Stomach (tissue), 9 donors: ENCODE measurements around the gene MZF1. TPM values are rescaled to one million over a fixed set of nuclear protein-coding genes. Genes with fewer than 3 reads are reported as not detected.

ENCODE experiments used
- DNase-seq, 2 donors: peaks; one replicate each; pipeline versions ENCODE4 v3.0.0 to v3.0.0-alpha.2; 2013 to 2019
- H3K27ac ChIP-seq, 5 donors: fragments of 200-600 bp in 4 of 5; sonication (generic) in 4 of 5; one replicate each; pipeline ENCODE4 v1.5.1; 2013 to 2019; ENCODE audit warnings: mild to moderate bottlenecking in 1 of 5, moderate library complexity in 1 of 5
- H3K27me3 ChIP-seq, 3 donors: fragments of 200-600 bp; sonication (generic); one replicate each; pipeline ENCODE4 v1.5.1; 2017 to 2019; ENCODE audit warnings: mixed run types in 1 of 3
- H3K36me3 ChIP-seq, 4 donors: fragments of 200-600 bp; sonication (generic); 1 replicate in 3 of 4; 2 replicates in 1 of 4; pipeline ENCODE4 v1.5.1; 2016 to 2019
- H3K4me1 ChIP-seq, 4 donors: fragments of 200-600 bp; sonication (generic); one replicate each; pipeline ENCODE4 v1.5.1; 2016 to 2019
- H3K4me3 ChIP-seq, 4 donors: fragments of 200-600 bp; sonication (generic) in 3 of 4; one replicate each; pipeline ENCODE4 v1.5.1; 2016 to 2019; ENCODE audit warnings: mild to moderate bottlenecking in 1 of 4
- H3K9me3 ChIP-seq, 4 donors: fragments of 200-600 bp; sonication (generic); one replicate each; pipeline ENCODE4 v1.5.1; 2016 to 2019
- CTCF ChIP-seq, 7 experiments: fragments of 450-650 bp in 4 of 7; fragments of 200-600 bp in 3 of 7; sonication (generic) in 3 of 7; IDR thresholded peaks; one replicate each; pipeline ENCODE4 v1.5.1; 2016 to 2019; ENCODE audit warnings: antibody characterized with exemption in 7 of 7, control low read depth in 2 of 7, mild to moderate bottlenecking in 1 of 7
- EP300 ChIP-seq: sonication (generic); formaldehyde crosslinking; IDR thresholded peaks from one replicate; pipeline ENCODE4 v1.6.1; 2017; ENCODE audit warnings: antibody characterized with exemption
- POLR2A ChIP-seq, 4 donors: fragments of 450-650 bp; IDR thresholded peaks; one replicate each; pipeline ENCODE4 v1.6.1; 2016; ENCODE audit warnings: antibody characterized with exemption in 4 of 4, control low read depth in 2 of 4, mild to moderate bottlenecking in 1 of 4, moderate library complexity in 1 of 4
- POLR2AphosphoS5 ChIP-seq, 3 donors: sonication (generic); formaldehyde crosslinking; IDR thresholded peaks; one replicate each; pipeline ENCODE4 v1.6.1; 2016; ENCODE audit warnings: antibody characterized with exemption in 3 of 3
- WGBS, 5 donors: extraction: QIAGEN DNeasy Blood & Tissue Kit in 3 of 5; methylation state at CpG; one replicate each; pipeline versions ENCODE4 v1.1.5 to v1.1.7; 2013 to 2018; 5-methylcytosine and 5-hydroxymethylcytosine counted together
- intact Hi-C: fragments of 100-400 bp; cut with DNase I; formaldehyde crosslinking; loops from one replicate; pipeline ENCODE4 v1.15.1; 2023; ENCODE audit warnings: low total_unique reads
- polyA plus RNA-seq, 3 donors: library from polyadenylated mRNA; stranded (reverse); fragments of 200-250 nt; gene quantifications; one replicate each; pipeline ENCODE4 v1.2.3, GENCODE V29; 2013
- total RNA-seq, 5 donors: library from RNA; depleted of rRNA; stranded (reverse); fragments of >200 nt; gene quantifications; one replicate each; pipeline versions ENCODE4 v1.1.0 to v1.2.3, GENCODE V29; 2014 to 2016
- donor health status: healthy with polysubstance abuse.
- donor health status: Bipolar disorder and iron deficiency.
- donor health status: healthy.

Gene MZF1
- total and polyA plus RNA-seq, 8 donors: 14.0 to 84.9 (median 49.3) TPM

GRCh38 chr19:58538257-58539168 is 34.6 kb downstream of the MZF1 start:
- Histone ChIP-seq H3K36me3 (no peaks in the 10 kb centered on the region), H3K4me1 (peaks cover 5 to 19% (median 17%) of the 10 kb centered on the region in 4 donors), H3K4me3 (peak overlapping the region; percentile 30 to 54 (median 40)), H3K27me3 (peaks cover 4 to 52% (median 9%) of the 10 kb centered on the region in 3 donors), H3K27ac (peak overlapping the region in 3 of 5 donors; percentile 33 to 56 (median 51)), H3K9me3 (no peaks in the 10 kb centered on the region)
- TF ChIP-seq POLR2A (IDR thresholded peaks at IDR 0.05) (no peak), POLR2AphosphoS5 (IDR thresholded peaks at IDR 0.05) (no peak), CTCF (IDR thresholded peaks at IDR 0.05) (no peak), EP300 (no peak)
- intact Hi-C loops: no loop called here
- WGBS, 5 donors: 1 to 4% (median 3%) methylated on average over 18 to 55 of the region's 55 CpGs
- DNase-seq: peak; percentile 47 to 95

GRCh38 chr19:58536852-58537798 is 36.0 kb downstream of the MZF1 start:
- Histone ChIP-seq H3K9me3 (no peaks in the 10 kb centered on the region), H3K36me3 (no peaks in the 10 kb centered on the region), H3K27ac (no peak overlapping the region), H3K4me1 (peaks cover 5 to 13% (median 11%) of the 10 kb centered on the region in 4 donors), H3K27me3 (peaks cover 4 to 50% (median 9%) of the 10 kb centered on the region in 3 donors), H3K4me3 (no peak overlapping the region)
- TF ChIP-seq EP300 (no peak), POLR2A (IDR thresholded peaks at IDR 0.05) (no peak), CTCF (IDR thresholded peaks at IDR 0.05) (no peak), POLR2AphosphoS5 (IDR thresholded peaks at IDR 0.05) (no peak)
- intact Hi-C loops: no loop called here
- 85 to 94% (median 91%) methylated on average over 8 of the region's 8 CpGs for WGBS, 5 donors
- no peak for DNase-seq

- H3K4me3 ChIP-seq: no peak overlapping the region
- H3K36me3 ChIP-seq: no peaks in the 10 kb centered on the region
- H3K27ac ChIP-seq: no peak overlapping the region
- H3K4me1 ChIP-seq: peaks cover 5 to 13% (median 11%) of the 10 kb centered on the region in 4 donors
- no peaks in the 10 kb centered on the region for H3K9me3 ChIP-seq
- no peak for DNase-seq
- H3K27me3 ChIP-seq: peaks cover 4 to 56% (median 9%) of the 10 kb centered on the region in 3 donors
- TF ChIP-seq CTCF (IDR thresholded peaks at IDR 0.05) (no peak), POLR2AphosphoS5 (IDR thresholded peaks at IDR 0.05) (no peak)
- intact Hi-C loops: no loop called here
- WGBS, 5 donors: 91 to 98% (median 93%) methylated on average over 3 of the region's 3 CpGs
These were observed 37.3 kb downstream of the MZF1 start for GRCh38 chr19:58535857-58536256.
